Umbilical cord (tissue), 2 donors: ENCODE results near the gene PRSS8. TPM values are rescaled to one million over a fixed set of nuclear protein-coding genes. Genes with fewer than 3 reads are reported as not detected.

ENCODE experiments used
- DNase-seq: peaks from one replicate; pipeline ENCODE4 v3.0.0-alpha.2; 2015; ENCODE audit warnings: low spot score
- total RNA-seq: library from RNA; depleted of rRNA; stranded (reverse); fragments of >200 nt; gene quantifications from one replicate; pipeline ENCODE4 v1.2.3, GENCODE V29; 2014; ENCODE audit warnings: low replicate concordance; ENCODE audit not compliant: insufficient read depth

Gene PRSS8
- total RNA-seq, 1 donor from 2014 or later, result 3.6 TPM

DNA sequence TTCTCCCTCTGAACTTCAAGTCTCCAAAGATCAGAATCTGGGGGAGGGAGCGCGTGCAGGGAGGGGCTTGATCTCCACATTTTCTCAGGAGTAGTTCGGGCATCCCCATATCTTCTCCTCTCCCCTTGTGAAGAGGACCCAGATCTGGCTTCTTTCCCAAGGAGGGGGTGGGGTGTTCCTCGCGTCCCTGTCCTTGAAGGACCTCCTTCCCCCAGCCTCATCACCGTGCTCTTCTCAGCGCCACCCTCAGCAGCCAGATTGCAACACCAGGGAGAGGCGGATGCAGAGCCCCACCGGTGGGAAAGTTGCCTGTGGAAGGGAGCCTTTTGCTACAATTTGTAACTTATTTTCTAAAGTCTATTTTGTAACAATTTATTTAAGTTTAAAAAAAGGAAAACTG, 52.4 kb downstream of the PRSS8 start:
- no peak for DNase-seq

DNA sequence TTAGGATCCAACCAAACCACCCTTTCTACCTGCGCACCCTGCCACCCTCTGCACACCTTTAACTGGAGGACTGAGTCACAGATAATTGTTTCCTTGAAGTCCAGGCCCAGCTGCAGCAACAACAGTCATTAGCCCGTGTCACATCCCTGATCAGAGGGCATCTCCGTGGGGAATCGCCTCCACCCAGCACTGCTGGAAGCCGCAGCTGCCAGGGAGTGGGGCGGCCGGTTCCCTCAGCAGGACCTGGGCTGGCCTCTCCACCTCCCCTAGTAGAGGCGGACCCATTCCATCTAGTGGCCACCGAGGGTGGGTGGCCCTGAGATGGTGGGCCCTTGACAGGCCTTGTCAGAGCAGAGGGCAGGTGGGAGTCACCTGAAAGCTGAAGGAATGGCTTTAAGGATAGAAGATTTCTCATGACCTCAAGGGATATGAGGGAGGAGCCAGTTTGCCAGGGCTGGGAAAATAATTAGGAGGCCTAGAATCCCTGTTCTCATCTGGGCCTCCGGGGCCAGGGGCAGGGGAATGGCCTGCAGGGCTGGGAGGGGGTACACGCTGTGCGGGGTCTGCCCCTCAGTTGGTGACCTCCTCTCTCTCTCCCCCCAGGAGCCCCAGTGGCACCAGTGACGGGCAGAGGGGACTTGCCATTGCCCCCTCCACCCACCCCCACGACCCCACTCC, 53.0 kb downstream of the PRSS8 start:
- no peak for DNase-seq

Other genes with a start within 250 kb of the PRSS8 start
- gene BCL7C, start 241.7 kb downstream of the PRSS8 start, total RNA-seq, result 27.0 TPM
- gene CTF1, start 239.1 kb downstream of the PRSS8 start, total RNA-seq, result 2.6 TPM
- 10.6 TPM for gene FBXL19, start 212.2 kb downstream of the PRSS8 start, total RNA-seq
- gene ORAI3, start 186.7 kb downstream of the PRSS8 start, total RNA-seq, result 26.5 TPM
- gene SETD1A, start 178.0 kb downstream of the PRSS8 start, total RNA-seq, result 1.2 TPM
- gene HSD3B7, start 150.5 kb downstream of the PRSS8 start, total RNA-seq, result 26.0 TPM
- 1.2 TPM for gene STX1B, start 125.1 kb downstream of the PRSS8 start, total RNA-seq
- 7.9 TPM for gene STX4, start 102.2 kb downstream of the PRSS8 start, total RNA-seq
- gene ZNF668, start 61.5 kb downstream of the PRSS8 start, total RNA-seq, result 10.6 TPM
- gene ZNF646, start 61.3 kb downstream of the PRSS8 start, total RNA-seq, result 5.5 TPM
- gene PRSS53, start 46.8 kb downstream of the PRSS8 start, total RNA-seq, result 10.4 TPM
- gene VKORC1, start 40.9 kb downstream of the PRSS8 start, total RNA-seq, result 112 TPM
- 8.9 TPM for gene BCKDK, start 27.3 kb downstream of the PRSS8 start, total RNA-seq
- 32.5 TPM for gene KAT8, start 18.1 kb downstream of the PRSS8 start, total RNA-seq
- gene PRSS36, start 14.3 kb upstream of the PRSS8 start, total RNA-seq, result 0.48 TPM
- 104 TPM for gene FUS, start 44.4 kb upstream of the PRSS8 start, total RNA-seq
- 16.1 TPM for gene PYCARD, start 67.0 kb upstream of the PRSS8 start, total RNA-seq
- gene TRIM72, start 78.4 kb upstream of the PRSS8 start, total RNA-seq, result 0.72 TPM
- gene PYDC1, start 81.4 kb upstream of the PRSS8 start, total RNA-seq, result not detected
- 14.9 TPM for gene ITGAM, start 124.2 kb upstream of the PRSS8 start, total RNA-seq
- gene ITGAX, start 219.4 kb upstream of the PRSS8 start, total RNA-seq, result 8.9 TPM